ENCODE measurements around the gene PEX13.
"Not testable (repeated sequence)": the region's sequence is repeated elsewhere in the genome, so short reads cannot be mapped to it uniquely, and the experiment has no call there.

Gene PEX13

DNA sequence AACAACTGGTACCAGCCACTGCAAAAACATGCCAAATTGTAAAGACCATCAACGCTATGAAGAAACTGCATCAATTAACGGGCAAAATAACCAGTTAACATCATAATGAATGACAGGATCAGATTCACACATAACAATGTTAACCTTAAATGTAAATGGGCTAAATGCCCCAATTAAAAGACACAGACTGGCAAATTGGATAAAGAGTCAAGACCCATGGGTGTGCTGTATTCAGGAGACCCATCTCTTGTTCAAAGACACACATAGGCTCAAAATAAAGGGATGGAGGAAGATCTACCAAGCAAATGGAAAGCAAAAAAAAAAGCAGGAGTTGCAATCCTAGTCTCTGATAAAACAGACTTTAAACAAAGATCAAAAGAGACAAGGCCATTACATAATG lies 19.1 kb downstream of the PEX13 start:
- H3K27me3 ChIP-seq (ENCODE audit: control insufficient read depth, insufficient read depth, low read length); H3K9ac ChIP-seq (ENCODE audit: low read length); H3K9me3 ChIP-seq (ENCODE audit: control insufficient read depth, low read depth, low read length); H3K4me1 ChIP-seq (ENCODE audit: control insufficient read depth, low read depth, low read length); H3K27ac ChIP-seq (ENCODE audit: low read length); H3K4me3 ChIP-seq (ENCODE audit: low read length): not testable (repeated sequence)
- H3K36me3 ChIP-seq (ENCODE audit: control insufficient read depth, low read depth, low read length) = peaks cover 19% of the 10 kb centered on the region

DNA sequence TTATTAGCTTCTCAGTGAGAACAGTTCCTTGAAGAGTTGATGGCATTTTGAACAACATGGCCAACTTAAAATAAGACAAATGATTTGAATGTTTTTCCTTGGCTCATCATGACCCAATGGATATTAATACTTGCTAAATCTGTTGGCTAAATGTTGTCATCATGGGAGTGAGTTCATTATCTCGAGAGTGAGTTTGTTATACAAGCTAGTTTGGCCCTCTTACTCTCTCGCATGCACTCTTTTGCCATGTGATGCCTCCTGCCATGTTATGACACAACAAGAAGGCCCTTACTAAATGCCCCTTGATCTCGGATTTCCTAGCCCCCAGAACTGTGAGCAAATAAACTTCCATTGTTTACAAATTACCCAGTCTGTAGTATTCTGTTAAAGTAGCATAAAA lies 25.3 kb downstream of the PEX13 start:
- Histone ChIP-seq H3K9ac (ENCODE audit: low read length) (no peak overlapping the region), H3K27me3 (ENCODE audit: control insufficient read depth, insufficient read depth, low read length) (no peaks in the 10 kb centered on the region), H3K9me3 (ENCODE audit: control insufficient read depth, low read depth, low read length) (no peaks in the 10 kb centered on the region), H3K27ac (ENCODE audit: low read length) (no peak overlapping the region), H3K4me1 (ENCODE audit: control insufficient read depth, low read depth, low read length) (no peaks in the 10 kb centered on the region), H3K4me3 (ENCODE audit: low read length) (no peak overlapping the region), H3K36me3 (ENCODE audit: control insufficient read depth, low read depth, low read length) (peaks cover 14% of the 10 kb centered on the region)

DNA sequence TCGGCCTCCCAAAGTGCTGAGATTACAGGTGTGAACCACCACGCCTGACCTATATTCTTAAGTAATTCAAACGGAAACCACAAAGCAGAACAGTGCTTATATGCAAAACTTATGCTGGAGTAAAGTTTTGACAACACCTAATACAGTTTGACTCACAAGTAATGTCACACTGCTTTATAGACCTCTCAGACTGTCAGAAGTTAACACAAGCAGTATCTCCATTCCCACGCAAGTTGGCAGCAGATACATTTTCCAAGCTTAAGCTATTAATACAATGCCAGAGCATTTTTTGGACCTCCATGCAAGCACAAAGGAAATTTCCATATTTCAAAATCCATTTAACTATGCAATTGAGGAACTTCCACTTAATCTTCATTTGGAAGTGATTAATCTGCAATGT lies 27.1 kb downstream of the PEX13 start:
- Histone ChIP-seq H3K4me3 (ENCODE audit: low read length) (no peak overlapping the region), H3K9ac (ENCODE audit: low read length) (no peak overlapping the region), H3K27me3 (ENCODE audit: control insufficient read depth, insufficient read depth, low read length) (no peaks in the 10 kb centered on the region), H3K4me1 (ENCODE audit: control insufficient read depth, low read depth, low read length) (no peaks in the 10 kb centered on the region), H3K36me3 (ENCODE audit: control insufficient read depth, low read depth, low read length) (peaks cover 25% of the 10 kb centered on the region), H3K9me3 (ENCODE audit: control insufficient read depth, low read depth, low read length) (no peaks in the 10 kb centered on the region), H3K27ac (ENCODE audit: low read length) (no peak overlapping the region)

DNA sequence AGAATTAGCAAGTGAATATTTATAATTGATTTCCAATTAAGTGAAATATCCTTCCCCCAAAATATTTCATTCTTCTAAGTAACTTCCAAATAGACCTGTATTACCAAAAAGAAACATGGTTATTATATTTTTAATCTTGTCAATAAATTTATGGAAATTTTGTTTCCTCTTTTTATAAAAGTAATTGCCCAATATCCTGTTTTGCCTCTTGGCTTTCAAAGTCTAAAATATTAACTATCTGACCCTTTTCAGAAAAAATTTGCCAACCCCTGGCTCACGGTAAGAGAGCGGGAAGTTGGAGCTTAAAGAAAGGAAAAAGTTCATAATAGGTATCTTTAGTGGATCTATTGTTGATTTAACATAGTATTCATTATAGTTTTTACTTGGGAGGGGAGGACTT lies 27.7 kb downstream of the PEX13 start:
- H3K9me3 ChIP-seq (ENCODE audit: control insufficient read depth, low read depth, low read length) = no peaks in the 10 kb centered on the region
- no peak overlapping the region for H3K9ac ChIP-seq (ENCODE audit: low read length)
- no peaks in the 10 kb centered on the region for H3K27me3 ChIP-seq (ENCODE audit: control insufficient read depth, insufficient read depth, low read length)
- H3K36me3 ChIP-seq (ENCODE audit: control insufficient read depth, low read depth, low read length) = peaks cover 25% of the 10 kb centered on the region
- H3K27ac ChIP-seq (ENCODE audit: low read length) = no peak overlapping the region
- H3K4me1 ChIP-seq (ENCODE audit: control insufficient read depth, low read depth, low read length) = no peaks in the 10 kb centered on the region
- H3K4me3 ChIP-seq (ENCODE audit: low read length) = no peak overlapping the region

DNA sequence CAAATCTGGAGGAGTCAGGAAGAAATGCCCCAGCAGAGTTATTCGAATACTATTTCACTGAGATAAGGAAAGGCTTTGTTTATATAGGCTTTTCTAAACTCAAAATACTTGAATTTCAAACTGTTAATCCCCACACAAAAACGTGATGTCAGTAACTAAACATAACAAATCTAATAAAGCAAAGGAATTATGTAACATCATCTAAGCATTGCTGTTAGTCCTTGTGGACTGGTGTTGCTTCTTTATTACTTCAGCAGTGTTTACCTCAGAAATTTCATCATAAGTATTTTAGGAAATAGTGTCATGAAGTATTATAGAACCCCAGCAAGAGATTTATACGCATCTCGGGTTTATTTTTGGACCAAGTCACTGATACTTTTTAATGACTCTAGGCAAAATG lies 28.5 kb downstream of the PEX13 start:
- H3K9ac ChIP-seq (ENCODE audit: low read length) = no peak overlapping the region
- no peaks in the 10 kb centered on the region for H3K9me3 ChIP-seq (ENCODE audit: control insufficient read depth, low read depth, low read length)
- H3K27me3 ChIP-seq (ENCODE audit: control insufficient read depth, insufficient read depth, low read length) = no peaks in the 10 kb centered on the region
- H3K4me3 ChIP-seq (ENCODE audit: low read length) = no peak overlapping the region
- H3K36me3 ChIP-seq (ENCODE audit: control insufficient read depth, low read depth, low read length) = peaks cover 25% of the 10 kb centered on the region
- H3K4me1 ChIP-seq (ENCODE audit: control insufficient read depth, low read depth, low read length) = no peaks in the 10 kb centered on the region
- H3K27ac ChIP-seq (ENCODE audit: low read length) = no peak overlapping the region

DNA sequence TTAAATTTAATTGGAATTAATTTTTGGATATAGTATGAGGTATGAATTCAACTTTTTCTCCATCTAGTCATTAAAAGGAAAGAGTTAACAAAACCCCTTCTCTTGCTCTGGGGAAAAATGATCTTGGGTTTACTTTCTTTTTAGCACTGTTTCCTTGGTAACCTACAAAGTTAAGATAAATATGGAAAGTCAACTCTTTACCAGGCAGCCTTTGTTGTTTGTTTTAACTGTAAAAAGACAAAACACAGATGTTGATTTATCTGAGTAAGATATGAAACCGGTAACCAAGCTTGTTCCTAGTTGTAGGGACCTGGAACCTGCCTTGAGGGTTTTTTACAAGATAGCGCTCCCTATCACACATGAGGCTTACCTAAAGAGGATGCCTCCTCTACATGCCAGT lies 38.0 kb downstream of the PEX13 start:
- H3K9ac ChIP-seq (ENCODE audit: low read length) = no peak overlapping the region
- no peaks in the 10 kb centered on the region for H3K27me3 ChIP-seq (ENCODE audit: control insufficient read depth, insufficient read depth, low read length)
- H3K36me3 ChIP-seq (ENCODE audit: control insufficient read depth, low read depth, low read length) = no peaks in the 10 kb centered on the region
- no peaks in the 10 kb centered on the region for H3K4me1 ChIP-seq (ENCODE audit: control insufficient read depth, low read depth, low read length)
- H3K4me3 ChIP-seq (ENCODE audit: low read length) = no peak overlapping the region
- no peak overlapping the region for H3K27ac ChIP-seq (ENCODE audit: low read length)
- H3K9me3 ChIP-seq (ENCODE audit: control insufficient read depth, low read depth, low read length) = no peaks in the 10 kb centered on the region

DNA sequence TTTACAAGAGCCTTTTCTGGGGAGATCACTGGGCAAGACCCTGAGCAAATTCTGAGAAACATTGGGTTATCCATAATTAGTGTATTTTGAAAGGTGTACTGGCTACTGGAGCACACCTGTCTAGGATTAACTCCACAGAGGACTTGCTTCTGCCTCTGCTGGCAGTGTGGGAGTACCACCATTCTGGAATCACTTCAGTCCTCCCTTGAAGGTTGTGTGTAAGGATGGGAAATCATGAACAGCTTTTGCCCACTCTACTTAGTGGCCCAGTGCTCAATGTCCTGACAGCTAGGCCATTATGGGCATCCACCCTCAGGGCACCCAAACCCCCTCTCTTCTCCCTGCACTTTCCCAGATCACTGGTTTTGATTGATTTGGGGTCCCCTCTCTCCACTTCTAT lies 40.0 kb downstream of the PEX13 start:
- Histone ChIP-seq H3K9me3 (ENCODE audit: control insufficient read depth, low read depth, low read length) (no peaks in the 10 kb centered on the region), H3K9ac (ENCODE audit: low read length) (no peak overlapping the region), H3K36me3 (ENCODE audit: control insufficient read depth, low read depth, low read length) (no peaks in the 10 kb centered on the region), H3K27me3 (ENCODE audit: control insufficient read depth, insufficient read depth, low read length) (no peaks in the 10 kb centered on the region), H3K4me1 (ENCODE audit: control insufficient read depth, low read depth, low read length) (no peaks in the 10 kb centered on the region), H3K4me3 (ENCODE audit: low read length) (no peak overlapping the region), H3K27ac (ENCODE audit: low read length) (no peak overlapping the region)

DNA sequence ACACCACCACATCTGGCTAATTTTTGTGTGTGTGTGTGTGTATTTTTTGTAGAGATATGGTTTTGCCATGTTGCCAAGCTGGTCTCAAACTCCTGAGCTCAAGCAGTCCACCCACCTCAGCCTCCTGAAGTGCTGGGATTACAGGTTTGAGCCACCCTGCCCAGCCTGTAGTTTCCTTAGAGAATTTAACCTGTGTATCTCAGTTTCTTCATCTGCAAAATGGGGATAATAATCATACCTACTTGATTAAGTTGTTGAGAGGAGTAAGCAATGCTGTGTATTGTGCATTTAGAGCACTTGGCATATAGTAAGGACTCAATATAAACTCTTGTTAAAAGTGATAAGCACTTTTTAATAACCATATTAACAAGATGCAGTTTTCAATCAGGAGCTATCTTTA lies 41.9 kb downstream of the PEX13 start:
- H3K9ac ChIP-seq (ENCODE audit: low read length) = no peak overlapping the region
- H3K9me3 ChIP-seq (ENCODE audit: control insufficient read depth, low read depth, low read length) = no peaks in the 10 kb centered on the region
- H3K36me3 ChIP-seq (ENCODE audit: control insufficient read depth, low read depth, low read length) = no peaks in the 10 kb centered on the region
- no peaks in the 10 kb centered on the region for H3K27me3 ChIP-seq (ENCODE audit: control insufficient read depth, insufficient read depth, low read length)
- H3K4me1 ChIP-seq (ENCODE audit: control insufficient read depth, low read depth, low read length) = no peaks in the 10 kb centered on the region
- H3K27ac ChIP-seq (ENCODE audit: low read length) = no peak overlapping the region
- no peak overlapping the region for H3K4me3 ChIP-seq (ENCODE audit: low read length)

DNA sequence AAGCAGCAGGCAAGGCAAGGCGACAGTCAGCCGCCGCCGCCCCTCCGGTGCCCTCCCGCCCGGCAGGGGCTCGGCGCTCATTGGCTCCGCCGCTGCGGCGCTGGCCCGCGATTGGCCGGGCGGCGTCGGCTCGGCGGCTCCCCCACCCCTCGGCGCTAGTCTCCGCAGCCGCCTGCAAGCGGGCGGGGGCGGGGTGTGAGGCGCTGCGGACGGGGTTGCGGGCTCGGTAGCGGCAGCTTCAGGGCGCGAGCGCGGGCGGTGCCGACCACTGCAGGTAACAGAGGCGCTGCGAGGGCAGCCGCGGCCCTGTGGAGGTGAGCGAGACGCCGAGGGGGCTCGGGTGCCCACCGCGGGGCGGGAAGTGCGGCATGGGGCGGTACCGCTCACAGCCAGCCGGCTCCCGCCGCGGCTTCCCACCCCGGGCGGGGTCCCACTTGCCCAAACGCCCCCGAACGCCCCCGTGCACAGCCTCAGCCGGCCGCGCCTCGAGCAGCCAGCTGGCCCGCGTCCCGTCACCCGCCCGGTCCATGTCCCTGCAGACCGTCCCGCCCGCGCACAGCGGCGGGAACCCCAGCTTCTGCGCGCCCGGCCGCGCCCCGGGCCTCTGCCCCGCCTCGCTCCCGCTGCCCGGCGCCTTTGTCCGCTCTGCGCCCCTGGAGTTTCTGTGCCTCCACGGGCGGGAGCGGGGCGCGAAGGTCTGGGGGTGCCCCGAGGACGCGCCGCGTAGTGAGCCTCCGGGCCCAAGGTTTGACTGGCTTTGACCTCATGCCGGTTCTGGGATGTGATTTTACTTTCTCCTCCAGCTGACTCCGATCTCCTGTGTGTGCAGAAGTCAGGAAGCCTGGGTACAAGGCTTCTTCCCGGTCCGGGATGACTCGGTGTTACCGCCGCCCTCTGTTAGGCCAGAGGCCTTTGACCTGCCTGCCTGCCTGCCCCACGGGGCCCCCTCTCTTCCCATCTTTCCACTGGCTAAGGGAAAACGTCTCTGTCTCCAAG lies 48.5 kb downstream of the PEX13 start, which contains the start of gene SANBR:
TSS of gene SANBR (plus strand) at position 158 of the 996 bp plus-strand sequence. CDS start 4,480 bp downstream, outside the sequence.
- H3K36me3 ChIP-seq (ENCODE audit: control insufficient read depth, low read depth, low read length) = peaks cover 3% of the 10 kb centered on the region
- no peak within 1 kb of the TSS for H3K27ac ChIP-seq (ENCODE audit: low read length)
- H3K4me1 ChIP-seq (ENCODE audit: control insufficient read depth, low read depth, low read length) = peaks cover 6% of the 10 kb centered on the region
- H3K9me3 ChIP-seq (ENCODE audit: control insufficient read depth, low read depth, low read length) = no peaks in the 10 kb centered on the region
- no peaks in the 10 kb centered on the region for H3K27me3 ChIP-seq (ENCODE audit: control insufficient read depth, insufficient read depth, low read length)
- H3K9ac ChIP-seq (ENCODE audit: low read length) = peak within 1 kb of the TSS; percentile 52
- H3K4me3 ChIP-seq (ENCODE audit: low read length) = peak within 1 kb of the TSS; percentile 64

DNA sequence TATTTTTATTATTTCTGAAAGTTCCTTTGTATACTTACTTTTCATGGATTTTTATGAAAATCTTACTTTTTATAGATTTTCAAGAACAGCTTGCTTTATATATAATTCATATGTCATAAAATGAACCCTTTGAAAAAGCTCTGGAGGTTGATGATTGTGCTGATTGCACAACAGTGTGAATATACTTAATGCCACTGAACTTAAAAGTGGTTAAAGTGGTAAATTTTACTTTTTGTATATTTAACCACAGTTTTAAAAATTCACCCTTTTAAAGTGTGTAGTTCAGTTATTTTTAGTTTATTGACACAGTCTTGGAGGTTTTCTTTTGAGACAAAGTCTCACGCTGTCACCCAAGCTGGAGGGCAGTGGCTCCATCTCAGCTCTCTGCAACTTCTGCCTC lies 56.6 kb downstream of the PEX13 start:
- Histone ChIP-seq H3K36me3 (ENCODE audit: control insufficient read depth, low read depth, low read length) (peaks cover 24% of the 10 kb centered on the region), H3K27me3 (ENCODE audit: control insufficient read depth, insufficient read depth, low read length) (no peaks in the 10 kb centered on the region), H3K4me1 (ENCODE audit: control insufficient read depth, low read depth, low read length) (no peaks in the 10 kb centered on the region), H3K4me3 (ENCODE audit: low read length) (no peak overlapping the region), H3K27ac (ENCODE audit: low read length) (no peak overlapping the region), H3K9ac (ENCODE audit: low read length) (no peak overlapping the region), H3K9me3 (ENCODE audit: control insufficient read depth, low read depth, low read length) (no peaks in the 10 kb centered on the region)

DNA sequence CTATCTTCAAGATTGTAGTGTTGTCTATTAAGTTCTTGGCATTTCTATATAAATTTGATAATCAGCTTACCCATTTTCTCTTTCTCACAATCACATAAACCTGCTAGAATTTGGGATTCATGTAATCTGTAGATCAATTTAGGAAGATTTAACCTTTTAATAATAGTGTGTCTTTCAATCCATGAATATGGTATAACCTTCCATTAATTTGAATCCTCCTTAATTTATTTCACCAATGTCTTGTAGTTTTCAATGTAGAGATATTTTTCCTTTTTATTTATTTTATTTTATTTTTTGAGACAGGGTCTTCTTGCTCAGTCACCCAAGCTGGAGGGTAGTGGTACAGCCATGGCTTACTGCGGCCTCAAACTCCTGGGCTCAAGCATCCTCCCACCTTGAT lies 68.4 kb downstream of the PEX13 start:
- H3K4me1 ChIP-seq (ENCODE audit: control insufficient read depth, low read depth, low read length) = no peaks in the 10 kb centered on the region
- no peak overlapping the region for H3K9ac ChIP-seq (ENCODE audit: low read length)
- H3K9me3 ChIP-seq (ENCODE audit: control insufficient read depth, low read depth, low read length) = no peaks in the 10 kb centered on the region
- H3K36me3 ChIP-seq (ENCODE audit: control insufficient read depth, low read depth, low read length) = peaks cover 2% of the 10 kb centered on the region
- no peak overlapping the region for H3K4me3 ChIP-seq (ENCODE audit: low read length)
- no peaks in the 10 kb centered on the region for H3K27me3 ChIP-seq (ENCODE audit: control insufficient read depth, insufficient read depth, low read length)
- H3K27ac ChIP-seq (ENCODE audit: low read length) = no peak overlapping the region

DNA sequence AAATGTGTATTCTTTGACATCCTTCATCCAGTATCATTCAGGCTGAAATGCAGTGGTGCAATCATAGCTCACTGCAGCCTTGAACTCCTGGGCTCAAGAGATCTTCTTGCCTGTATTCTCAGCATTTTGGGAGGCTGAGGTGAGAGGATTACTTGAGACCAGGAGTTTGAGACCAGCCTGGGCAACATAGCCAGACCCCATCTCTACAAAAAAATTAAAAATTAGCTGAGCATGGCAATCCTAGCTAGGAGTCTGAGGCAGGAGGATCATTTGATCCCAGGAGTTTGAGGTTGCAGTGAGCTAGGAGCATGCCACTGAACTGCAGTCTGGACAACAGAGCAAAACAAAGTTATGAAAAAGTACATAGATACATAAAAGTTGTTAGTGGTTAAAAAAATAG lies 72.3 kb downstream of the PEX13 start:
- Histone ChIP-seq H3K27me3 (ENCODE audit: control insufficient read depth, insufficient read depth, low read length) (no peaks in the 10 kb centered on the region), H3K4me3 (ENCODE audit: low read length) (no peak overlapping the region), H3K9me3 (ENCODE audit: control insufficient read depth, low read depth, low read length) (no peaks in the 10 kb centered on the region), H3K9ac (ENCODE audit: low read length) (no peak overlapping the region), H3K4me1 (ENCODE audit: control insufficient read depth, low read depth, low read length) (no peaks in the 10 kb centered on the region), H3K36me3 (ENCODE audit: control insufficient read depth, low read depth, low read length) (peaks cover 2% of the 10 kb centered on the region), H3K27ac (ENCODE audit: low read length) (no peak overlapping the region)
